Measurements from ENCODE around the gene RASGRP2.

The RASGRP2 gene

DNA sequence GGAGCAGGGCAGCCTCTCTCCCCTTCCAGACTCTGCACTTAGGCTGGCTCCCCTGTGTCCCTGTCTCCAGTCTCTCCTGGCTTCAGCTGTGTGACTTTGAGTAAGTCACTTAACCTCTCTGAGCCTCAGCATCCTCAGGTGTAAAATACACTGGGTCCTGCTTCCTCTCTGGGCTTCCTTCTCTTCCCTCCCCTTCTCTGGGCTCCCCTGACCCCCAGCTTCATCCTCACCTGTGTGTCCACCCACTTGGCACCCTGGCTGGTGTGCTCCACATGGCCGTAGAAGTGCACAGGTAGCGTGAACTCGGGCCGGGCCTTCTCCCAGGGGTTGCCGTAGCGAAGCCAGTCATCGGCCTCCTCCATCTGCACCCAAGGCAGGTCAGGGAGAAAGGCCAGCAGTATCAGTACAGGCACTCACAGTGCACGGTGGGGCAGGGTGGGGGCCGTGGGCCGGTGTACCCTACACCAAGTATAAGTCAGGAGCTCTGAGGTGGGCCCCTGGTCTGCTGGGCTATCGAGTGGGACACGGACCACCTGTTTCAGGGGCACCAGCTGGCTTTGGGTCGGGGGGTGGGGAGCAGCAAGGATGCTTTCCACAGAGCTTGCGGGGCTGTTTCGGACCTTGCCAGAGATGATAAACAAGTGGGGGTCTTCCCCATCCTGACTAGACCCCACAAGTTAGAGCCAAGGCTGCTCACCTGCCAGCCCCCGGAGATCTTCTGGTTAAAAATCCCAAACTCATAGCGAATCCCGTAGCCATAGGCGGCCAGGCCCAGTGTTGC is 13.8 kb upstream of the RASGRP2 start:
- in situ Hi-C loops (cut with MboI; ENCODE audit: low sequenced_read_pairs, unreplicated experiment) = no loop called here
- TF ChIP-seq, protein P1, sequence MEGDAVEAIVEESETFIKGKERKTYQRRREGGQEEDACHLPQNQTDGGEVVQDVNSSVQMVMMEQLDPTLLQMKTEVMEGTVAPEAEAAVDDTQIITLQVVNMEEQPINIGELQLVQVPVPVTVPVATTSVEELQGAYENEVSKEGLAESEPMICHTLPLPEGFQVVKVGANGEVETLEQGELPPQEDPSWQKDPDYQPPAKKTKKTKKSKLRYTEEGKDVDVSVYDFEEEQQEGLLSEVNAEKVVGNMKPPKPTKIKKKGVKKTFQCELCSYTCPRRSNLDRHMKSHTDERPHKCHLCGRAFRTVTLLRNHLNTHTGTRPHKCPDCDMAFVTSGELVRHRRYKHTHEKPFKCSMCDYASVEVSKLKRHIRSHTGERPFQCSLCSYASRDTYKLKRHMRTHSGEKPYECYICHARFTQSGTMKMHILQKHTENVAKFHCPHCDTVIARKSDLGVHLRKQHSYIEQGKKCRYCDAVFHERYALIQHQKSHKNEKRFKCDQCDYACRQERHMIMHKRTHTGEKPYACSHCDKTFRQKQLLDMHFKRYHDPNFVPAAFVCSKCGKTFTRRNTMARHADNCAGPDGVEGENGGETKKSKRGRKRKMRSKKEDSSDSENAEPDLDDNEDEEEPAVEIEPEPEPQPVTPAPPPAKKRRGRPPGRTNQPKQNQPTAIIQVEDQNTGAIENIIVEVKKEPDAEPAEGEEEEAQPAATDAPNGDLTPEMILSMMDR (IDR thresholded peaks at IDR 0.05; ENCODE audit: borderline replicate concordance, control extremely low read depth, extremely low read depth, insufficient read depth, missing control alignments) = no peak
- DNase-seq (ENCODE audit: low spot score) = no peak

DNA sequence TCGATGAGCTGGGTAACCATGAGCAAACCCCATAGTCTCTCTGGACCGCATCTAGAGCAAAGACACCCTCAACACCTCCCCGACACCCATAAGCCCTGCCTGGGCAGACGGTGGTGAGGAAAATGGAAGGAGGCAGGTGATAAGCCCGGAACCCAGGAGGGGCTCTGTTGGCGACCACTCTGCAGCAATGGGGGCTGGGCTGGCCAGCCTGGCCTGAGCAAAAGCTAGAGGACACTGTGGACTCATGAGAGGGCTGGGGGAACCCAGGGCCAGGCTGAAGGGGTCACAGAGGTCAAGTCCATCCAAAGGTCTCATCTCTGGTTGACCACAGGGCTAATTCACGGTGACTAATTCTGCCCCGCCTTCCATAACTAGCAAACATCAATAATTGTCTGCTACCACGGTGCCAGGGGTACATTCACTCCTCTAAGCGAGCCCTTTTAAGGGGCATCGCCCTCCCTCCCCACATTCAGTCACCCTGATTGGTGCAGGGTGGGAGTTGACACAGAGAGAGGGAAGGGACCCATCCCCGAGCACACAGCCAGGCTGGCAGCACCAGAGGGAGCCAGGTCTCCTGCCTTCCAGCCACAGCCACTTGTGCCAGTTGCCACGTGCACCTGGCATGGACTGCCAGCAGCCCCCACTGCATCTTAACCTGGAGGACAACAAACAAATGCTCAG is 11.9 kb upstream of the RASGRP2 start:
- TF ChIP-seq, protein P1 (IDR thresholded peaks at IDR 0.05; ENCODE audit: borderline replicate concordance, control extremely low read depth, extremely low read depth, insufficient read depth, missing control alignments) = no peak
- in situ Hi-C loops (cut with MboI; ENCODE audit: low sequenced_read_pairs, unreplicated experiment) = no loop called here
- no peak for DNase-seq (ENCODE audit: low spot score)

DNA sequence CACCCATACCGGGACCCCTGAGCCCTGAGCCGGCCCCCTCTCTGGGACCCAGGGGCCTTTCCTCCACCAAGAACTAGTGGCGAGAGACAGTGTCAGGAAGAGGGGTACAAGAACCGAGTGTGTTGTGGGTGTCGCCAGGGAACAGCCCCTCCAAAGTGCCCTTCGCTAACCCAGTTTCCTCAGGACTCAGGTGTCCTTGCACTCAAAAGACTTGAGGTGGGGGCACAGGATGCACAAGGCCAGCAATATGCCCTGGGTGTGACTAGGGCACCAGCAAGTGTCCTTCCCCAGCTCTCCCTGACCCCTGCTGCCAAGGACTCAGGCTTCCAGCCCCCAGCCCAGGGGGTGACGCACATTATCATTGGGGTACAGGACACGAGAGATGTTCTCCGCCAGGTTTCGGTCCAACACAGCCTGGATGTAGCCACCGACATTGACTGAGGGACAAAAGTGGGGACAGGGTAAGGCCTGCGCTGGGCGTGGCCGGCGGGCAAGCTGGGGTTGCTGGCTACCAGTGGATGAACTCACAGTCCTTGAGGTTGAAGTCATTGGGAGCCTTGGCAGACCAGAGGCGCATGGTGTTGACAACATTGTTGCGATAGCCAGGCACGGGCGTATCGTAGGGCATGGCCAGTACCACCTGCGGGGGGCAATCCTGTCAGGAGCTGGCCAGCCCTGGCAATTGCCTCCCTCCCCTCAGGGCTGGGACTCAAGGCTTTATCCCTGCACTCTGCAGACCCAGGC is 11.1 kb upstream of the RASGRP2 start:
- TF ChIP-seq, protein P1 (IDR thresholded peaks at IDR 0.05; ENCODE audit: borderline replicate concordance, control extremely low read depth, extremely low read depth, insufficient read depth, missing control alignments) = no peak
- in situ Hi-C loops (cut with MboI; ENCODE audit: low sequenced_read_pairs, unreplicated experiment) = no loop called here
- DNase-seq (ENCODE audit: low spot score) = no peak

DNA sequence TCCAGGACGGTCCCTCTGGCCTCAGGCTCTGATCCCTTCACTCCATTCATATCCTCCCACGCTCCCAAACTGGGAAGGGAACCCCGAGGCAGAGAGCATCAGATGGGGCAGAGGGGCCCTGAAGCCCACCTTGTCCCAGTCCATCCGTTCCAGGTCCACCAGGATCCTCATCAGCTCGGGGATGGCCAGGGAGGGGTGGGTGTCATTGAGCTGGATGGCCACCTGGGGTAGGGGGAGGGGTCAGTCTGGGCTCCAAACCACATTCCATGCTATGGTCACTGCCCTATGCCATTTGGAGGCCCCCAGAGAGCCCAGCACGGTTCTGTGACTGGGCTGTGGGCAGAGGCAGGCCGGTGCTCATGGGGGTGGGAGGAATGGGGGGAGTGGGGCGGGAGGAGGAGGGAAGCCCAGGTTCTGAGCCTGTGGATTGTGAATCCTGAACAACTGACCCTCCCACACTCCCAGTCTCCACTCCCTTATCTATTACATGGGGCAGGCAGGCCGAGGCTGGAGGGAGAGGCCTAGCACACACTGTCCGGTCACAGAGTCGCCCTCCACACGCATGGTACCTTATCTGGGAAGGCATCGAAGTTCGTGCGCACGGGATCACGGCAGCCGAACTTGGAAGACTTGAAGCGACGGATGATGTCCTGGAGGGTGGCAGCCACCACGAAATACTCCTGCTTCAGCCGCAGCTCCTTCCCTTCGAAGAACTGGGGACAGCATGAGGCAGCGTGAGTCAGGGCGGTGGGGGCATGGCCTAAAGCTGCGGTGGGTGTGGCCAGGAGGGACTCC is 10.4 kb upstream of the RASGRP2 start:
- no peak for DNase-seq (ENCODE audit: low spot score)
- TF ChIP-seq, protein P1 (IDR thresholded peaks at IDR 0.05; ENCODE audit: borderline replicate concordance, control extremely low read depth, extremely low read depth, insufficient read depth, missing control alignments) = no peak
- in situ Hi-C loops (cut with MboI; ENCODE audit: low sequenced_read_pairs, unreplicated experiment) = no loop called here

DNA sequence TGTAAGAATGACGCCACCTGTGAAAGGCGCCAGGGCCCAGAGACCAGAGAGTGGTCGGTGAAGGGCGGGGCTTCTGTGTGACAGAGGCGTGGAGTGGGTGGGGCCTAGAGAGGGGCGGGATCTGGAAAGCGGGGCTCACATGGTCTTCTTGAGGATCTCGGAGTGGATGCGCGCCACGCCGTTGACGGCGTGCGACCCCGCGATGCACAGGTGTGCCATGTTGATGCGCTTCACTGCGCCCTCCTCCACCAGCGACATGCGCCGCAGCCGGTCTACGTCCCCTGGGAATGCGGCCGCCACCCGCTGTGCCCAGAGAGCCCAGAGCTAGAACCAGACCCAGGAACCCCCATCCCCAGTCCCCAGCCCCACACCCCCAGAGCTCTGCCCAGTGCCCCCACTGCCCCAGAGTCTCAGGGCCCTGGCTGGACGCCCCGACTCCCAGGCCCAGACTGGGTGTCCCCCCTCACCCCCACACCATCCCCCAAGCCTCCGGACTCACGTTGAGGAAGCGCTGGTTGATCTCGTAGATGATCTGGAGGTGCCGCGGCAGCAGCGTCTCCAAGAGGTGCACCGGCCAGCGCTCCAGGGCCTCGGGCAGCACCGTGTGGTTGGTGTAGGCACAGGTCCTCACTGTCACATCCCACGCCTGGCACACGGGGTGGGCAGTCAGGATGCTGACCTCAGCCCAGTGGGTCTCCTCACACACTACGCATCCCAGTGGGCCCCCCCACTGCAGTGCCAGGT is 9.6 kb upstream of the RASGRP2 start:
- TF ChIP-seq, protein P1 (IDR thresholded peaks at IDR 0.05; ENCODE audit: borderline replicate concordance, control extremely low read depth, extremely low read depth, insufficient read depth, missing control alignments) = no peak
- DNase-seq (ENCODE audit: low spot score) = no peak
- in situ Hi-C loops (cut with MboI; ENCODE audit: low sequenced_read_pairs, unreplicated experiment) = no loop called here

All from GM13976 (cell line).